ENCODE results near the gene DYNC2H1.

Gene DYNC2H1

GRCh38 chr11:103281301-103281700, 172.1 kb downstream of the DYNC2H1 start:
- no peak for DNase-seq (ENCODE audit: low read depth in 2 of 2)

- no peak for DNase-seq (ENCODE audit: low read depth in 2 of 2)
These were observed 175.0 kb downstream of the DYNC2H1 start for GRCh38 chr11:103284260-103284659.

- DNase-seq (ENCODE audit: low read depth in 2 of 2) = no peak
These were observed 185.3 kb downstream of the DYNC2H1 start for GRCh38 chr11:103294516-103294915.

GRCh38 chr11:103295704-103296103, 186.5 kb downstream of the DYNC2H1 start:
- DNase-seq (ENCODE audit: low read depth in 2 of 2) = no peak

GRCh38 chr11:103297900-103298299, 188.7 kb downstream of the DYNC2H1 start:
- DNase-seq (ENCODE audit: low read depth in 2 of 2) = no peak

GRCh38 chr11:103315248-103315647, 206.0 kb downstream of the DYNC2H1 start:
- no peak for DNase-seq (ENCODE audit: low read depth in 2 of 2)

GRCh38 chr11:103317118-103317517, 207.9 kb downstream of the DYNC2H1 start:
- no peak for DNase-seq (ENCODE audit: low read depth in 2 of 2)

GRCh38 chr11:103322821-103323220, 213.6 kb downstream of the DYNC2H1 start:
- DNase-seq (ENCODE audit: low read depth in 2 of 2) = no peak

- DNase-seq (ENCODE audit: low read depth in 2 of 2) = no peak
These were observed 216.5 kb downstream of the DYNC2H1 start for GRCh38 chr11:103325686-103326069.

GRCh38 chr11:103326070-103326794, 217.0 kb downstream of the DYNC2H1 start:
- DNase-seq (ENCODE audit: low read depth in 2 of 2) = no peak

GRCh38 chr11:103327721-103328120, 218.5 kb downstream of the DYNC2H1 start:
- no peak for DNase-seq (ENCODE audit: low read depth in 2 of 2)

GRCh38 chr11:103332409-103332808, 223.2 kb downstream of the DYNC2H1 start:
- no peak for DNase-seq (ENCODE audit: low read depth in 2 of 2)

GRCh38 chr11:103338621-103339484, 229.6 kb downstream of the DYNC2H1 start:
- no peak for DNase-seq (ENCODE audit: low read depth in 2 of 2)

- no peak for DNase-seq (ENCODE audit: low read depth in 2 of 2)
These were observed 230.2 kb downstream of the DYNC2H1 start for GRCh38 chr11:103339485-103339857.

- no peak for DNase-seq (ENCODE audit: low read depth in 2 of 2)
These were observed 231.7 kb downstream of the DYNC2H1 start for GRCh38 chr11:103340956-103341355.

GRCh38 chr11:103344886-103345285, 235.7 kb downstream of the DYNC2H1 start:
- no peak for DNase-seq (ENCODE audit: low read depth in 2 of 2)

- no peak for DNase-seq (ENCODE audit: low read depth in 2 of 2)
These were observed 240.4 kb downstream of the DYNC2H1 start for GRCh38 chr11:103349595-103349994.

GRCh38 chr11:103354656-103355055, 245.4 kb downstream of the DYNC2H1 start:
- DNase-seq (ENCODE audit: low read depth in 2 of 2) = no peak

- no peak for DNase-seq (ENCODE audit: low read depth in 2 of 2)
These were observed 249.0 kb downstream of the DYNC2H1 start for GRCh38 chr11:103358251-103358650.

- no peak for DNase-seq (ENCODE audit: low read depth in 2 of 2)
These were observed 250.0 kb downstream of the DYNC2H1 start for GRCh38 chr11:103359216-103359615.

GRCh38 chr11:103364687-103365086, 255.5 kb downstream of the DYNC2H1 start:
- DNase-seq (ENCODE audit: low read depth in 2 of 2) = no peak

- no peak for DNase-seq (ENCODE audit: low read depth in 2 of 2)
These were observed 258.4 kb downstream of the DYNC2H1 start for GRCh38 chr11:103367650-103368049.

GRCh38 chr11:103368145-103368544, 258.9 kb downstream of the DYNC2H1 start:
- no peak for DNase-seq (ENCODE audit: low read depth in 2 of 2)
